ENCODE data around the gene CPED1.

CPED1 gene

GRCh38 chr7:121339082-121339481 is 350.6 kb downstream of the CPED1 start:
- no peak for TF ChIP-seq CTCF (conservative IDR thresholded peaks at IDR 0.05)
- no peak for TF ChIP-seq ZFX (IDR thresholded peaks at IDR 0.05)
- H3K27ac ChIP-seq = no peak overlapping the region

GRCh38 chr7:121341933-121342332 is 353.4 kb downstream of the CPED1 start:
- TF ChIP-seq ZFX (IDR thresholded peaks at IDR 0.05) (no peak), CTCF (conservative IDR thresholded peaks at IDR 0.05) (no peak)
- no peak overlapping the region for H3K27ac ChIP-seq

GRCh38 chr7:121342631-121343030 is 354.1 kb downstream of the CPED1 start:
- H3K27ac ChIP-seq = no peak overlapping the region
- TF ChIP-seq ZFX (IDR thresholded peaks at IDR 0.05) (no peak), CTCF (conservative IDR thresholded peaks at IDR 0.05) (no peak)

GRCh38 chr7:121343302-121343701 is 354.8 kb downstream of the CPED1 start:
- no peak overlapping the region for H3K27ac ChIP-seq
- TF ChIP-seq ZFX (IDR thresholded peaks at IDR 0.05) (no peak), CTCF (conservative IDR thresholded peaks at IDR 0.05) (no peak)

GRCh38 chr7:121344093-121344492 is 355.6 kb downstream of the CPED1 start:
- no peak overlapping the region for H3K27ac ChIP-seq
- TF ChIP-seq CTCF (conservative IDR thresholded peaks at IDR 0.05) (no peak), ZFX (IDR thresholded peaks at IDR 0.05) (no peak)

GRCh38 chr7:121344497-121344896 is 356.0 kb downstream of the CPED1 start:
- TF ChIP-seq CTCF (conservative IDR thresholded peaks at IDR 0.05) (no peak), ZFX (IDR thresholded peaks at IDR 0.05) (no peak)

More at GRCh38 chr7:121344497-121344896, 356.0 kb downstream of the CPED1 start:
- H3K27ac ChIP-seq = no peak overlapping the region

Data from C4-2B (cell line).